Neural progenitor cell (in vitro differentiated cells): Measurements from ENCODE around the gene KCND1. TPM values are rescaled to one million over a fixed set of nuclear protein-coding genes. Genes with fewer than 3 reads are reported as not detected.

Experiments
- DNase-seq: peaks from one replicate; pipeline ENCODE4 v3.0.0-alpha.2; 2016; ENCODE audit warnings: low spot score
- H2AFZ ChIP-seq: fragments of 200-600 bp; sonication (generic); replicated peaks from 2 replicates; pipeline ENCODE4 v1.6.1; 2016; ENCODE audit warnings: antibody characterized with exemption
- H3F3A ChIP-seq: fragments of 200-600 bp; sonication (generic); 2 replicates; pipeline ENCODE4 v1.6.1; 2016; ENCODE audit warnings: antibody characterized with exemption, low read depth
- H3K27ac ChIP-seq: fragments of 200-600 bp; sonication (generic); 2 replicates; pipeline ENCODE4 v1.5.1; 2016; ENCODE audit warnings: mild to moderate bottlenecking
- H3K27me3 ChIP-seq: fragments of 200-600 bp; sonication (generic); 2 replicates; pipeline ENCODE4 v1.6.1; 2016; ENCODE audit warnings: mild to moderate bottlenecking, moderate library complexity
- H3K36me3 ChIP-seq: fragments of 200-600 bp; sonication (generic); 2 replicates; pipeline ENCODE4 v1.5.1; 2016
- H3K4me1 ChIP-seq: fragments of 200-600 bp; sonication (generic); 2 replicates; pipeline ENCODE4 v1.6.1; 2016; ENCODE audit warnings: mixed run types
- H3K4me2 ChIP-seq: fragments of 200-600 bp; sonication (generic); 2 replicates; pipeline ENCODE4 v1.6.1; 2016
- H3K4me3 ChIP-seq: fragments of 200-600 bp; sonication (generic); 2 replicates; pipeline ENCODE4 v1.5.1; 2016
- H3K79me2 ChIP-seq: fragments of 200-600 bp; sonication (generic); 2 replicates; pipeline ENCODE4 v1.6.1; 2016; ENCODE audit warnings: low read depth
- H3K9ac ChIP-seq: fragments of 200-600 bp; sonication (generic); 2 replicates; pipeline ENCODE4 v1.6.1; 2016
- H3K9me3 ChIP-seq: fragments of 200-600 bp; sonication (generic); 2 replicates; pipeline ENCODE4 v1.5.1; 2016; ENCODE audit warnings: low read depth
- H4K20me1 ChIP-seq: fragments of 200-600 bp; sonication (generic); 2 replicates; pipeline ENCODE4 v1.6.1; 2016; ENCODE audit warnings: low read depth
- H3K27ac Mint-ChIP-seq: 3 replicates; pipeline ENCODE4 v1.8.0; 2021; ENCODE audit warnings: mixed read lengths
- H3K27me3 Mint-ChIP-seq: 2 replicates; pipeline ENCODE4 v1.8.0; 2022; ENCODE audit warnings: low read depth, mild to moderate bottlenecking, inconsistent platforms, moderate library complexity, mixed read lengths; ENCODE audit not compliant: insufficient read depth
- H3K36me3 Mint-ChIP-seq: 3 replicates; pipeline ENCODE4 v1.8.0; 2021; ENCODE audit warnings: mixed read lengths
- H3K4me1 Mint-ChIP-seq: 3 replicates; pipeline ENCODE4 v1.8.0; 2021; ENCODE audit warnings: mixed read lengths
- H3K4me3 Mint-ChIP-seq: 3 replicates; pipeline ENCODE4 v1.8.0; 2021; ENCODE audit warnings: mild to moderate bottlenecking, moderate library complexity, mixed read lengths
- H3K9me3 Mint-ChIP-seq: 3 replicates; pipeline ENCODE4 v1.8.0; 2020; ENCODE audit warnings: mixed read lengths
- CTCF ChIP-seq: fragments of 200-600 bp; sonication (generic); IDR thresholded peaks from 2 replicates; pipeline ENCODE4 v1.5.1; 2017; ENCODE audit warnings: antibody characterized with exemption, mild to moderate bottlenecking
- EZH2 ChIP-seq: fragments of 200-600 bp; sonication (generic); IDR thresholded peaks from 2 replicates; pipeline ENCODE4 v1.6.1; 2017; ENCODE audit warnings: antibody characterized with exemption, mild to moderate bottlenecking, moderate library complexity
- EZH2phosphoT487 ChIP-seq: fragments of 200-600 bp; sonication (generic); IDR thresholded peaks from 2 replicates; pipeline ENCODE4 v1.6.1; 2017; ENCODE audit warnings: antibody characterized with exemption
- total RNA-seq: library from RNA; depleted of rRNA; stranded (reverse); fragments of >200 nt; gene quantifications from 2 replicates; pipeline ENCODE4 v1.2.3, GENCODE V29; 2015; ENCODE audit warnings: low replicate concordance

The KCND1 gene
- total RNA-seq, 1 donor from 2014 or later: 0.39 TPM

- no peak for TF ChIP-seq CTCF
- TF ChIP-seq EZH2: no peak
- TF ChIP-seq EZH2phosphoT487: no peak
- H3K79me2 ChIP-seq: peaks cover 5% of the 10 kb centered on the region
- no peaks in the 10 kb centered on the region for H3K9me3 ChIP-seq
- peaks cover 6% of the 10 kb centered on the region for H3F3A ChIP-seq
- no peak overlapping the region for H3K4me3 ChIP-seq
- Mint-ChIP-seq H3K4me1 (peaks cover 6% of the 10 kb centered on the region), H3K27me3 (peaks cover 7% of the 10 kb centered on the region), H3K4me3 (peak overlapping the region; percentile 38), H3K27ac (no peak overlapping the region), H3K9me3 (peaks cover 21% of the 10 kb centered on the region), H3K36me3 (no peaks in the 10 kb centered on the region)
- H4K20me1 ChIP-seq: peaks cover 2% of the 10 kb centered on the region
- H3K36me3 ChIP-seq: no peaks in the 10 kb centered on the region
- no peak overlapping the region for H3K9ac ChIP-seq
- H3K27me3 ChIP-seq: no peaks in the 10 kb centered on the region
- no peak overlapping the region for H3K27ac ChIP-seq
- peak overlapping the region; percentile 6 for H3K4me2 ChIP-seq
- no peaks in the 10 kb centered on the region for H3K4me1 ChIP-seq
- no peak for DNase-seq
- H2AFZ ChIP-seq: no peak overlapping the region
Observed at GRCh38 chrX:48961585-48962091, 10.0 kb downstream of the KCND1 start.

GRCh38 chrX:48960291-48960690, 11.4 kb downstream of the KCND1 start:
- H4K20me1 ChIP-seq: peaks cover 9% of the 10 kb centered on the region
- no peak overlapping the region for H3K9ac ChIP-seq
- H2AFZ ChIP-seq: no peak overlapping the region
- H3K36me3 ChIP-seq: no peaks in the 10 kb centered on the region
- peaks cover 19% of the 10 kb centered on the region for H3K79me2 ChIP-seq
- Mint-ChIP-seq H3K4me1 (peaks cover 13% of the 10 kb centered on the region), H3K36me3 (no peaks in the 10 kb centered on the region), H3K27me3 (peaks cover 7% of the 10 kb centered on the region), H3K27ac (no peak overlapping the region), H3K4me3 (peak overlapping the region; percentile 52), H3K9me3 (peaks cover 24% of the 10 kb centered on the region)
- H3K9me3 ChIP-seq: no peaks in the 10 kb centered on the region
- TF ChIP-seq EZH2phosphoT487: no peak
- TF ChIP-seq EZH2: no peak
- TF ChIP-seq CTCF: no peak
- H3K27ac ChIP-seq: no peak overlapping the region
- DNase-seq: no peak
- peaks cover 6% of the 10 kb centered on the region for H3F3A ChIP-seq
- H3K4me1 ChIP-seq: no peaks in the 10 kb centered on the region
- no peak overlapping the region for H3K4me3 ChIP-seq
- H3K4me2 ChIP-seq: no peak overlapping the region
- H3K27me3 ChIP-seq: no peaks in the 10 kb centered on the region

- peaks cover 11% of the 10 kb centered on the region for H4K20me1 ChIP-seq
- peak overlapping the region; percentile 7 for H2AFZ ChIP-seq
- no peak for TF ChIP-seq CTCF
- no peak for TF ChIP-seq EZH2phosphoT487
- TF ChIP-seq EZH2: no peak
- H3K4me1 ChIP-seq: no peaks in the 10 kb centered on the region
- H3F3A ChIP-seq: peaks cover 6% of the 10 kb centered on the region
- peak; percentile 52 for DNase-seq
- H3K9ac ChIP-seq: peak overlapping the region; percentile 50
- Mint-ChIP-seq H3K36me3 (peaks cover 3% of the 10 kb centered on the region), H3K27me3 (peaks cover 12% of the 10 kb centered on the region), H3K4me3 (peak overlapping the region; percentile 99), H3K27ac (peak overlapping the region; percentile 72), H3K9me3 (peaks cover 22% of the 10 kb centered on the region), H3K4me1 (peaks cover 17% of the 10 kb centered on the region)
- peak overlapping the region; percentile 73 for H3K4me2 ChIP-seq
- peak overlapping the region; percentile 60 for H3K4me3 ChIP-seq
- H3K27ac ChIP-seq: peak overlapping the region; percentile 23
- no peaks in the 10 kb centered on the region for H3K27me3 ChIP-seq
- H3K79me2 ChIP-seq: peaks cover 35% of the 10 kb centered on the region
- H3K9me3 ChIP-seq: no peaks in the 10 kb centered on the region
- no peaks in the 10 kb centered on the region for H3K36me3 ChIP-seq
Observed at GRCh38 chrX:48958635-48959094, 13.0 kb downstream of the KCND1 start.
